Kidney glomerular epithelial cell (primary cell): ENCODE measurements around the gene PIGP.
"Not testable (repeated sequence)": the region's sequence is repeated elsewhere in the genome, so short reads cannot be mapped to it uniquely, and the experiment has no call there.

ENCODE experiments used
- DNase-seq: peaks from one replicate; lab custom pipeline; 2025; lab: John Stamatoyannopoulos, UW

Gene PIGP

DNA sequence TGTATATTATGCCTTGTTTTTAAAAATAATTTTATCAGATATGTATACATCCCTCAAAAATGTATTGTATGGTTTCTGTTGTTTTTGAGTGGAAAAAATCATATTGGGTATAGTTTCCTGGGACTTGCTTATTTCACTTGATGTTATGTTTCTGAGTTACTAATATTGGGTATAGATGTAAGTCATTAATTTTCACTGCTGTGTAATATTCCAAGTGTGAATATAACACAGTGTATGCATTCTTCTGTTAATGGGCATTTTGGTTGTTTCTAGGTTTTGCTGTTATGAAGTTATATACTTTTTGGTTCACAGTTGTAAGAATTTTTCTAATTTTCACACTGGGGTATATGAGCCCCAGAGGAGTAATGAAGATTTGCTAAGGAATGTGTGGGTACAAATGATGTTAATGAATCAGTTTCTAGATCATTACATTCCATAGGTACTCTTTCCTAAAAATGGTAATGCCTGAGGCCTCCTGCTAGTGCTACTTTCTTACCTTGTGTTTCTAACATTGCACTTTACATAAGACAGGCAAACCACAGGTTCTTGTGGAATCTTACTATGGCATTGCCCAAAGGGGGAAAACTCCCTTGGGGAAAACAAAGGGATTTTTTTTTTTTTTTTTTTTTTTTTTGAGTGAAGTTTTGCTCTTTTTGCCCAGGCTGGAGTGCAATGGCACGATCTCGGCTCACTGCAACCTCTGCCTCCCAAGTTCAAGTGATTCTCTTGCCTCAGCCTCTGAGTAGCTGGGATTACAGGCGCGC lies 3.4 kb upstream of the PIGP start:
- no peak for DNase-seq

- DNase-seq, result no peak
Measured at GRCh38 chr21:37075214-37075770, 2.4 kb upstream of the PIGP start.

DNA sequence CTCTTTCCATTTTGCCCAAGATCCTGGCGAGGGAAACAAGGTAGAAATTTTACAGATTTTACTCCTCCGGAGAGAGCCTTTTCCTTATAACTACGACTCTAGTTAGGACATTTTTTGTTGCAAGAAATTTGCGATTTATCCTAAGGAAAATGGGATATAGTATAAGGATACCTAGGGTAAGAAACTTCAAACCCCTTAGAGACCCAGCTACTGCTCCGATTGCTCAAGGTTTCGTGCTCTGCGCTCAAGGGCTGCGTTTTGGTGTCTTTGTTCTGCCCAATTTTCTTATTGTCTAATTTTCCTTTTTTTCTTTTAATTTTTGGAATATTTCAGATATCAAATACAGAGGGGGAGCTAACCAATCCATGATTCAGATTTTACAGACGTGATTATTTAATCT lies 1.7 kb upstream of the PIGP start:
- no peak for DNase-seq

DNA sequence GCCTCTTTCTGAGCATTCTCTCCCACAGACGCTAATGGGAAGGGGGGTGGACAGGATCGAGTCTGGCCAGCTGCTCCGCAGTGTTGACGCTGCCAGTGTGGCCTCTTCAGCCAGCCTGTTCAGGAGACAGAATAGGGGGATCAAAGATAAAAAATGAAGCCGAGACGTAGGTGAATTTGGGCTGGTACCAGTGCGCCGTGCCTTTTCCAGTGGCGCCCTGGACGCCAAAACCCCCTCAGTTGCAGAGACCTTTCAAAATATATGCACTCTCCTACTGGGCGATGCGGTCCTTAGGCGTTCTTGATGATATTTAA lies 1.3 kb upstream of the PIGP start:
- DNase-seq, result no peak

GRCh38 chr21:37073417-37074196 lies 736 bp upstream of the PIGP start:
- no peak for DNase-seq

DNA sequence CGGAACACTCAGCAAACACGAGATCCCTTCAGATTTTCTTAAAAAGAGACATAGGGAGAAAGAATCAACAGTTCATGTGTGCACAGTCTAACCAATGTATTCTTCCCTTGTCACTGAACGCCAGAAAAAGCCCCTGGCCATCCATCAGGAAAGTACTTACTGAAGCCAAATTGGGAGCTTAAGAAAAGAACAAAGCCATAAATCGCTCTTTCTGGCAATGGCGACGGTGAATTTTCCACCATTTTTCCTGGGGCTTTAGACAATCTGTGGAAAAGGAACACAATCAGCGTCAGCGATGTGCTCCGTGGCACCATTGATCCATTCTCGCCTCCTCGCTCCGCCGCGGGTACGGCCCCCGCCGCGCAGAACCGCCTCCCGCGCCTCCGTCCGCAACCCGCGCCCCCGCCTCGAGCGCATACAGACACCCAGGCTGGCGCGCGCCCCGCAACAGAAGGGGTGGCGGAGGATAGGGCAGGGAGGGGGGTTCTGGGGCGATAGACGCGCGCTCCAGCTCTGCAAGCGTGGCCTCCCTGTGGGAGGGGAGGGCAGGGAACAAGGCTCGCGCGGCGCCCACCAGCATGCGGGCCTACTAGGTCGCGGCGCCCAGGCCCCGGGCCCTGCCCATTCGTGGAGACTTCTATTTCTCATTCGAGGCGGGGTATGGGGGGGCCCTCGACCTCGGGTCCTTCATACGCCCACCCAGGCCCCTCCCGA lies 440 bp downstream of the PIGP start:
- DNase-seq, result peak; percentile 53

GRCh38 chr21:37071561-37072273 lies 1.2 kb downstream of the PIGP start:
- peak; percentile 34 for DNase-seq

- DNase-seq, result no peak
Measured at GRCh38 chr21:37065561-37066177, 7.2 kb downstream of the PIGP start.

DNA sequence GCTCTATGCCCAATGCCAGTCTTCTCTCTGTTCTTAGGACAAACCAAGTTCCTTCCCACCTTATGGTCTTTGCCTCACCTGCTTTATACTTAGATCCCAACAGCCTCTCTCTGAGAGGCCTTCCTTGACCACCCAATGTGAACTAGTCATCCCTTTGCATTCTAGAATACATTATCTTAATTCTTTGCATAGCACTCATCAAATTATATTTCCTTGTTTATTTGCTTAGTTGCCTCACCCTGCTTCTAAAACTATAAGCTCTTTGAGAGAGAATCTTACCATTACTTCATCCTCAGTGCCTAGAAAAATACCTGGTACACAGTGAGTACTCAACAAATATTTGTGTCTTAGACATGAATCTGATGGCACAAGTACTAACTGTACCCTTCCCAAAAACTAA lies 8.0 kb downstream of the PIGP start:
- DNase-seq, result no peak

DNA sequence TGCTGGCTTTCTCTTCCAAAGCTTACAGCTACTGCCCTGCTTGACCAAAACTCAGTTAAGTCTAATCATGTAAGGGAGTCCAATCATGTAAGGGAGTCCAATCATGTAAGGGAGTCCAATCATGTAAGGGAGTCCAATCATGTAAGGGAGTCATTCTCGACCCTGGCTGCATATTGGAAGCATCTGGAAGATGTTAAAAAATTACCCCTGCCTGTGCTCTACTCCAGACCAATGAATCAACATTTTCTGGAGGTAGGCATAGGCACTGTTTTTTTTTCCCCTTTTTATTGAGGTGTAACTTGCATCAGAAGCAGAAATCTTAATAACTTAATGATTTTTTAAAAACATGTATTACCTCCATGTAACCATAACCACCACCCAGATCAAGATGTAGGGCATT lies 9.4 kb downstream of the PIGP start:
- no peak for DNase-seq

DNA sequence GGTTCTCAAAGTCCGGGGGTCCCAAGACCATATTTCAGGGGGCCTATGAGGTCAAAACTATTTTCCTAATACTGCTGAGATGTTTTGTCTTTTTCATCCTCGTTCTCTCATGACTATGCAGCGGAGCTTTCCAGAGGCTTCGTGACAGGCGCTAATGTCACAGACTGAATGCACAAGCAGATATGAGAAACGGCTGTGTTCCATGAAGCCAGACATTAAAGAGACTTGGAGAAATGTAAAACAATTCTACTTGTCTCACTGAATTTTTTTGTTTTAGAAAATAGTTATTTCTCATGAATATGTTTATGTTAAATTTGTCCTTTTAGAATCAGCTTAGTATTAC lies 10.3 kb downstream of the PIGP start:
- DNase-seq, result no peak

DNA sequence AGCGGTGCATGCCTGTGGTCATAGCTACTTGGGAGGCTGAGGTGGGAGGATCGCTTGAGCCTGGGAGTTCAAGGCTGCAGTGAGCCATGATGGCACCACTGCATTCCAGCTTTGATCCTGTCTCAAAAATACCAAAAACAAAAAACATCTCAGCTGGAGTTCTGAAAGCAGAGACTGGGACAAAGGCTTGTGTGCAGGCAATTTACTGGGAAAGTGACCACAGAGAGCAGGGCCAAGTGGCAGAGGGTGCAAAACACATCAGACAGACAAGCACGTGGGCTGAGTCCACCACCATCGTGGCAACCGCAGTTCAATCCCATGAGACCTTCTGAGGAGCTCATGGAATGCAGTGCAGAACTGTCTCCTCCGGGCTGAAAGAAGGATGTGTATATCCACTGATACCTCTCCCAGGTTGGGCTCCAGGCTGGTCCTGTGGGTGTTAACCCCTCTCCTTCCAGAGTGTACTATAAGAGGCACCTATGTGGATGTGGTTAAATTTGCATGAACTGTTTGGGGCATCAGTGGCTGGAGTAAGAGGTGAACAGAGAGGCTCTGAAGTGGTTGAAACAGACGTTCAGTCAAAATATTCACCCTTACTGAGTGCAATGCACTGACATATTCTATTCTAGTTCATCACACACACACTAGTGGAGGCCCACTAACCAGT lies 10.8 kb downstream of the PIGP start:
- peak; percentile 18 for DNase-seq

DNA sequence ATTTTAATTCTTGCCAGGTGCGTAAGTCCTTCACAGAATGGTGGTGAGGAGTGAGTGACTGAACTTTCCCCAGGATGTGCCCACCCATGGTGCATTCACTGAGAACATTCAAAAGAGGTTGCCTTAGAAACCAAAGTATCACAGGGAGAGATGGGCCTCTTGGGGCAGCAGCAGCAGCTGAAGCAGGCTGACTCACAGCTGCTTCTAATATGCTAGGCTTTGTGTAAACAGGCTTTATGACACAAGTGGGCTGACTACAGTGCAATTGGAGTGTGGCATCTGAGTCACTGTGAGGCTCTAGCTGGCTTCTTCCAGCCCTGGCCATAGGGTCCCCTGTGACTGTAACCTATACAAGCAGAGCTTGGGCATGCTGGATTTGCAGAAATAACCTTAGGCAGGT lies 12.6 kb downstream of the PIGP start:
- peak; percentile 75 for DNase-seq

DNA sequence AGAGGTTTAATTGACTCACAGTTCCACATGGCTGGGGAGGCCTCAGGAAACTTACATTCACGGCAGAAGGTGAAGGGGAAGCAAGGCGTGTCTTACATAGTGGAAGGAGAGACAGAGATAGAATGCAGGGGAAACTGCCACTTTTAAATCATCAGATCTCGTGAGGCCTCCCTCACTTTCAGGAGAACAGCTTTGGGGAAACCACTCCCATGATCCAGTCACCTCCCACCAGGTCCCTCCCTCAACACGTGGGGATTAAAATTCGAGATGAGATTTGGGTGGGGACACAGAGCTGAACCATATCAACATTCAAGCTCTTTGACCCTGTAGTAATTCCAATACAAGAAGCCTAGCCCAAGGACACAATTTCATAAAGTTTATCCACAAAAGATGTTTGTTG lies 13.7 kb downstream of the PIGP start:
- DNase-seq, result no peak

GRCh38 chr21:37058261-37058660 lies 14.6 kb downstream of the PIGP start:
- no peak for DNase-seq

DNA sequence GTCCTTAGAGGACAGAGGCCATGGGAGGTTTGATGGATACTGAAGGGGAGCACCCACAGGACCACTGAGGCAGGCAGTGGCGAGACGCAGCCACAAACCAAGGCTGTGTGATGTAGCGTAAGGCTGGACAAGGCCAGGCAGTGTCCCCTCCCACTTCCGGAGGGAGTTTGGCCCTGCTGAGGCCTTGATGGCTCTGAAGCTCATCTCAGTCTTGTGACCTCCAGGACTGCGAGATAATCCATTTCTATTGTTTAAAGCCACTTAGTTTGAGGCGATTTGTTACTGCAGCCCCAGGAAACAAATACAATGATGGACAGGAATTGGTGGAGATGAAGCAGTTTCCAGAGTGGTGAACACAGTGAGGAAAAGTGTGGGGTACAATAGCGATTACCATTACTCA lies 15.3 kb downstream of the PIGP start:
- DNase-seq, result no peak

- DNase-seq, result no peak
Measured at GRCh38 chr21:37055271-37055855, 17.5 kb downstream of the PIGP start.

GRCh38 chr21:37049741-37050140 lies 23.1 kb downstream of the PIGP start:
- not testable (repeated sequence) for DNase-seq

GRCh38 chr21:37047079-37047478 lies 25.8 kb downstream of the PIGP start:
- no peak for DNase-seq

DNA sequence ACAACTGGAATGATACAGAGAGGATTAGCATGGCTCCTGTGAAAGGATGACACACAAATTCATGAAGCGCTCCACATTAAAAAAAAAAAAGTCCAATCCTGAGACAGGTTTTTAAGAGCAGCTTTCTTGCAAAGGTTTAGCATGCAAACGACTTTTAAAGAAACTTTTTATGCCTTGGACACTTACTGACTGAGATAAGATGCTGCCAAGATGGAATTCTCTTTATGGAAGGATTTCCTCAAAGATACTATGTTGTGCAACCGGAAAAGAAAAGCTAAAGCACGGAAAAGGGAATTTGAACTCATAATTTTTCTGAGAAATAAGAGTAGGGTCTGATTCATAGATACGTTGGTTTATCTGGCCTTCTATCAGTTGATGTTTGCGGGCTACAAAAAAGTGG lies 27.3 kb downstream of the PIGP start:
- no peak for DNase-seq

DNA sequence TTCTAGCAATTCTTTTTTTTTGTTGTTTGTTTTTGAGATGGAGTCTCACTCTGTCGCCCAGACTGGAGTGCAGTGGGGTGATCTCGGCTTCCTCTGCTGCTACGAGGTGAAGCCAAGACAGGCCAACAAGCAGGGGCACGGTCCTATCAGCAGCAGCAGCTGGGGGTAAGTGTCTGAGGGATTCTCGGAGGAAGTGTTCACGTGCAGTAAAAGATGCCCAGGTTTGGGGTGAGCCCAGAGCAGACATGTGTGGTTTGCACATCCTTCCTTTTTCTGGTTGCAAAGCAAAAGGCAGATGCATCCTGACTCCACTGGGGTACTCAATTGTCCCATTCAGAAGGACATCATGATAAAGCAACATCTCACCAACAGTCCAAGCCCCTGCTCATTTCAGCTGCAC lies 27.7 kb downstream of the PIGP start:
- no peak for DNase-seq
